Neuronal stem cell (in vitro differentiated cells): ENCODE data around the gene METTL8.

Experiments used
- DNase-seq: peaks from one replicate; pipeline ENCODE4 v3.0.0-alpha.2; 2013; ENCODE audit warnings: low spot score
- H2AFZ ChIP-seq: one replicate; pipeline ENCODE4 v1.6.1; 2013; ENCODE audit warnings: mild to moderate bottlenecking, low read length, inconsistent platforms
- H2AK5ac ChIP-seq: 2 replicates; pipeline ENCODE4 v1.6.1; 2013; ENCODE audit warnings: low read depth, mild to moderate bottlenecking, inconsistent platforms, low read length, moderate library complexity, mixed read lengths
- H2BK120ac ChIP-seq: 2 replicates; pipeline ENCODE4 v1.6.1; 2013; ENCODE audit warnings: low read depth, mild to moderate bottlenecking, inconsistent platforms, low read length, moderate library complexity, mixed read lengths
- H2BK12ac ChIP-seq: one replicate; pipeline ENCODE4 v1.6.1; 2013; ENCODE audit warnings: low read length, inconsistent platforms
- H2BK15ac ChIP-seq: 2 replicates; pipeline ENCODE4 v1.6.1; 2013; ENCODE audit warnings: mild to moderate bottlenecking, low read length, inconsistent platforms, mixed read lengths
- H2BK5ac ChIP-seq: one replicate; pipeline ENCODE4 v1.6.1; 2013; ENCODE audit warnings: inconsistent platforms, mild to moderate bottlenecking, low read length, moderate library complexity
- H3K14ac ChIP-seq: one replicate; pipeline ENCODE4 v1.6.1; 2013; ENCODE audit warnings: low read length, inconsistent platforms
- H3K18ac ChIP-seq: 2 replicates; pipeline ENCODE4 v1.6.1; 2013; ENCODE audit warnings: low read length, inconsistent platforms
- H3K23ac ChIP-seq: 2 replicates; pipeline ENCODE4 v1.6.1; 2013; ENCODE audit warnings: low read depth, mild to moderate bottlenecking, mixed read lengths, low read length, inconsistent platforms; ENCODE audit not compliant: poor library complexity
- H3K27ac ChIP-seq: replicated peaks from 3 replicates; pipeline ENCODE4 v1.5.1; 2013; ENCODE audit warnings: low read length, inconsistent platforms
- H3K27me3 ChIP-seq, 3 experiments: 2 replicates each; pipeline ENCODE4 v1.6.1; 2013; ENCODE audit warnings: low read length in 3 of 3, mild to moderate bottlenecking in 2 of 3, inconsistent platforms in 1 of 3, low read depth in 1 of 3, mixed read lengths in 1 of 3, moderate library complexity in 1 of 3; ENCODE audit not compliant: control insufficient read depth in 3 of 3, insufficient read depth in 3 of 3
- H3K36me3 ChIP-seq, 2 donors: replicated peaks in 1 of 2; 2 replicates each; pipeline ENCODE4 v1.6.1; 2013; ENCODE audit warnings: low read length in 2 of 2; ENCODE audit not compliant: control insufficient read depth in 2 of 2, insufficient read depth in 2 of 2
- H3K4ac ChIP-seq: 2 replicates; pipeline ENCODE4 v1.6.1; 2013; ENCODE audit warnings: inconsistent platforms, mild to moderate bottlenecking, low read length, moderate library complexity
- H3K4me1 ChIP-seq, 2 donors: 1 replicate in 1 of 2; 2 replicates in 1 of 2; pipeline ENCODE4 v1.6.1; 2013; ENCODE audit warnings: low read length in 2 of 2, low read depth in 1 of 2; ENCODE audit not compliant: control insufficient read depth in 2 of 2, insufficient read depth in 1 of 2
- H3K4me2 ChIP-seq: one replicate; pipeline ENCODE4 v1.6.1; 2013; ENCODE audit warnings: mild to moderate bottlenecking, low read length, inconsistent platforms; ENCODE audit not compliant: insufficient read depth, poor library complexity, severe bottlenecking
- H3K4me3 ChIP-seq, 2 donors: 2 replicates each; pipeline ENCODE4 v1.5.1; 2013; ENCODE audit warnings: low read length in 2 of 2, mild to moderate bottlenecking in 2 of 2, inconsistent platforms in 1 of 2, moderate library complexity in 1 of 2
- H3K79me1 ChIP-seq: one replicate; pipeline ENCODE4 v1.6.1; 2013; ENCODE audit warnings: low read depth, mild to moderate bottlenecking, inconsistent platforms, low read length, moderate library complexity
- H3K9ac ChIP-seq: one replicate; pipeline ENCODE4 v1.6.1; 2013; ENCODE audit warnings: mild to moderate bottlenecking, low read depth, low read length, inconsistent platforms; ENCODE audit not compliant: poor library complexity
- H3K9me3 ChIP-seq, 2 donors: replicated peaks in 1 of 2; 2 replicates each; pipeline versions ENCODE3 to v1.6.1; 2013; ENCODE audit warnings: low read length in 2 of 2, mild to moderate bottlenecking in 2 of 2, inconsistent platforms in 1 of 2, low read depth in 1 of 2, mixed read lengths in 1 of 2, moderate library complexity in 1 of 2; ENCODE audit not compliant: control insufficient read depth in 2 of 2, insufficient read depth in 1 of 2
- H4K8ac ChIP-seq: one replicate; pipeline ENCODE4 v1.6.1; 2013; ENCODE audit warnings: low read depth, mild to moderate bottlenecking, inconsistent platforms, low read length, moderate library complexity
- H4K91ac ChIP-seq: one replicate; pipeline ENCODE4 v1.6.1; 2013; ENCODE audit warnings: low read length, low read depth, mild to moderate bottlenecking, inconsistent platforms; ENCODE audit not compliant: poor library complexity
- WGBS, 2 donors: extraction: QIAGEN DNeasy Blood & Tissue Kit; methylation state at CpG; one replicate each; pipeline ENCODE4 v1.1.7; 2013; ENCODE audit warnings: missing lambda C conversion rate in 2 of 2, mixed read lengths in 1 of 2; ENCODE audit not compliant: insufficient read length in 2 of 2, insufficient replicate concordance in 1 of 2; ENCODE audit errors: extremely low coverage in 2 of 2; 5-methylcytosine and 5-hydroxymethylcytosine counted together

METTL8 gene

GRCh38 chr2:171389780-171390179 lies 44.0 kb downstream of the METTL8 start:
- H3K79me1 ChIP-seq = peaks cover 2% of the 10 kb centered on the region
- no peaks in the 10 kb centered on the region for H3K36me3 ChIP-seq
- no peak overlapping the region for H3K4me2 ChIP-seq
- no peak overlapping the region for H2BK15ac ChIP-seq
- H3K9me3 ChIP-seq = no peaks in the 10 kb centered on the region
- H3K27me3 ChIP-seq = no peaks in the 10 kb centered on the region
- no peak overlapping the region for H2BK120ac ChIP-seq
- H3K4me3 ChIP-seq = no peak overlapping the region
- peaks cover 0 to 6% of the 10 kb centered on the region in 2 donors for H3K4me1 ChIP-seq
- DNase-seq = no peak
- no peak overlapping the region for H2AK5ac ChIP-seq
- H2BK5ac ChIP-seq = no peak overlapping the region
- no peak overlapping the region for H2AFZ ChIP-seq
- no peak overlapping the region for H3K23ac ChIP-seq
- H2BK12ac ChIP-seq = no peak overlapping the region
- no peak overlapping the region for H3K27ac ChIP-seq
- no peak overlapping the region for H3K4ac ChIP-seq
- no peak overlapping the region for H3K14ac ChIP-seq
- H4K91ac ChIP-seq = no peak overlapping the region
- H3K9ac ChIP-seq = no peak overlapping the region
- H3K18ac ChIP-seq = no peak overlapping the region
- H4K8ac ChIP-seq = no peak overlapping the region
- no CpG with 5 or more reads among the region's 1 CpG for WGBS, 2 donors

GRCh38 chr2:171389325-171389724 lies 44.5 kb downstream of the METTL8 start:
- H3K9ac ChIP-seq = no peak overlapping the region
- H3K9me3 ChIP-seq = no peaks in the 10 kb centered on the region
- H4K8ac ChIP-seq = no peak overlapping the region
- no peak overlapping the region for H2AK5ac ChIP-seq
- H3K79me1 ChIP-seq = peaks cover 2% of the 10 kb centered on the region
- no peak overlapping the region for H3K27ac ChIP-seq
- peaks cover 0 to 6% of the 10 kb centered on the region in 2 donors for H3K4me1 ChIP-seq
- H2BK12ac ChIP-seq = no peak overlapping the region
- H2BK5ac ChIP-seq = no peak overlapping the region
- H3K4ac ChIP-seq = no peak overlapping the region
- no peak overlapping the region for H3K4me2 ChIP-seq
- H3K4me3 ChIP-seq = no peak overlapping the region
- H4K91ac ChIP-seq = no peak overlapping the region
- H3K27me3 ChIP-seq = no peaks in the 10 kb centered on the region
- DNase-seq = no peak
- no peak overlapping the region for H3K23ac ChIP-seq
- H2AFZ ChIP-seq = no peak overlapping the region
- H2BK15ac ChIP-seq = no peak overlapping the region
- H3K18ac ChIP-seq = no peak overlapping the region
- no CpG with 5 or more reads among the region's 1 CpG for WGBS, 2 donors
- no peak overlapping the region for H2BK120ac ChIP-seq
- H3K14ac ChIP-seq = no peak overlapping the region
- H3K36me3 ChIP-seq = no peaks in the 10 kb centered on the region

GRCh38 chr2:171387052-171387451 lies 46.7 kb downstream of the METTL8 start:
- no CpG with 5 or more reads among the region's 7 CpGs for WGBS, 2 donors
- H2BK12ac ChIP-seq = no peak overlapping the region
- H3K4me3 ChIP-seq = no peak overlapping the region
- H2AFZ ChIP-seq = no peak overlapping the region
- H4K91ac ChIP-seq = no peak overlapping the region
- no peak overlapping the region for H3K18ac ChIP-seq
- H3K36me3 ChIP-seq = no peaks in the 10 kb centered on the region
- H2AK5ac ChIP-seq = no peak overlapping the region
- peak overlapping the region; percentile 31 for H3K23ac ChIP-seq
- no peak overlapping the region for H2BK120ac ChIP-seq
- H3K27me3 ChIP-seq = no peaks in the 10 kb centered on the region
- H4K8ac ChIP-seq = no peak overlapping the region
- peaks cover 2% of the 10 kb centered on the region for H3K79me1 ChIP-seq
- no peak overlapping the region for H3K4ac ChIP-seq
- DNase-seq = no peak
- H2BK5ac ChIP-seq = no peak overlapping the region
- no peaks in the 10 kb centered on the region for H3K9me3 ChIP-seq
- no peak overlapping the region for H3K4me2 ChIP-seq
- no peak overlapping the region for H2BK15ac ChIP-seq
- H3K9ac ChIP-seq = no peak overlapping the region
- peaks cover 0 to 6% of the 10 kb centered on the region in 2 donors for H3K4me1 ChIP-seq
- H3K14ac ChIP-seq = no peak overlapping the region
- H3K27ac ChIP-seq = no peak overlapping the region

- no peak overlapping the region for H2BK120ac ChIP-seq
- no peak overlapping the region for H2AK5ac ChIP-seq
- H3K9ac ChIP-seq = peak overlapping the region; percentile 21
- H3K23ac ChIP-seq = peak overlapping the region; percentile 31
- H2AFZ ChIP-seq = no peak overlapping the region
- H4K91ac ChIP-seq = no peak overlapping the region
- no CpG with 5 or more reads among the region's 10 CpGs for WGBS, 2 donors
- no peaks in the 10 kb centered on the region for H3K36me3 ChIP-seq
- H3K79me1 ChIP-seq = peaks cover 2% of the 10 kb centered on the region
- H3K27ac ChIP-seq = no peak overlapping the region
- H2BK12ac ChIP-seq = no peak overlapping the region
- no peak overlapping the region for H3K4ac ChIP-seq
- peaks cover 0 to 6% of the 10 kb centered on the region in 2 donors for H3K4me1 ChIP-seq
- peak overlapping the region; percentile 65 for H4K8ac ChIP-seq
- no peak overlapping the region for H3K14ac ChIP-seq
- H3K18ac ChIP-seq = peak overlapping the region; percentile 52
- no peak overlapping the region for H2BK15ac ChIP-seq
- no peak for DNase-seq
- no peak overlapping the region for H3K4me2 ChIP-seq
- peak overlapping the region in 1 of 2 donors; percentile 10 for H3K4me3 ChIP-seq
- H3K9me3 ChIP-seq = no peaks in the 10 kb centered on the region
- H2BK5ac ChIP-seq = no peak overlapping the region
- H3K27me3 ChIP-seq = no peaks in the 10 kb centered on the region
These were observed 47.2 kb downstream of the METTL8 start for GRCh38 chr2:171386627-171387026.
